ENCODE results near the gene PGAP2. TPM values are rescaled to one million over a fixed set of nuclear protein-coding genes. Genes with fewer than 3 reads are reported as not detected.

PGAP2 gene
- total and polyA plus RNA-seq, 2 of the 4 experiments (the other 2 are of a cell fraction), result 10.6 to 31.3 TPM

GRCh38 chr11:3833449-3833848, 25.1 kb downstream of the PGAP2 start:
- Histone ChIP-seq H3K4me3 (ENCODE audit: insufficient read depth, low read depth, low read length) (no peak overlapping the region), H3K4me2 (ENCODE audit: low read depth, low read length) (no peak overlapping the region), H3K36me3 (ENCODE audit: control insufficient read depth, insufficient read depth, low read length) (peaks cover 8% of the 10 kb centered on the region), H3K23ac (ENCODE audit: low read depth, low read length) (no peak overlapping the region), H3K9me3 (ENCODE audit: control insufficient read depth, insufficient read depth, low read length) (no peaks in the 10 kb centered on the region), H2BK5ac (ENCODE audit: low read depth, low read length, poor library complexity, severe bottlenecking) (no peak overlapping the region), H4K5ac (ENCODE audit: low read depth, low read length) (no peak overlapping the region), H3K9ac (ENCODE audit: low read depth, low read length) (no peak overlapping the region), H4K20me1 (ENCODE audit: insufficient read depth, low read length) (peaks cover 86% of the 10 kb centered on the region), H3K4ac (ENCODE audit: low read depth, low read length) (no peak overlapping the region), H2AK5ac (ENCODE audit: low read depth, low read length) (no peak overlapping the region), H3K9me1 (ENCODE audit: insufficient read depth, low read length) (peaks cover 45% of the 10 kb centered on the region), H3K4me1 (ENCODE audit: control insufficient read depth, insufficient read depth, low read length) (peaks cover 13% of the 10 kb centered on the region), H4K8ac (ENCODE audit: low read depth in 2 of 2, low read length in 2 of 2) (no peak overlapping the region), H2BK120ac (ENCODE audit: low read depth, low read length) (no peak overlapping the region), H3K79me1 (ENCODE audit: low read depth in 1 of 2, low read length in 2 of 2) (peaks cover 56 to 91% of the 10 kb centered on the region in 2 experiments), H3K18ac (ENCODE audit: low read depth, low read length) (no peak overlapping the region), H4K91ac (ENCODE audit: insufficient read depth, low read depth, low read length) (no peak overlapping the region), H2BK20ac (ENCODE audit: low read depth, low read length) (no peak overlapping the region), H2BK15ac (ENCODE audit: low read depth, low read length) (no peak overlapping the region), H2AFZ (replicated peaks; ENCODE audit: low read length, poor library complexity) (no peak overlapping the region), H3K14ac (replicated peaks; ENCODE audit: low read depth, low read length) (no peak overlapping the region), H3K27ac (ENCODE audit: insufficient read depth, low read length) (no peak overlapping the region), H3K56ac (ENCODE audit: extremely low read depth, insufficient read depth, low read length) (no peak overlapping the region), H3K27me3 (ENCODE audit: control insufficient read depth, insufficient read depth, low read length) (no peaks in the 10 kb centered on the region), H2AK9ac (replicated peaks; ENCODE audit: low read depth, low read length, poor library complexity) (no peak overlapping the region)
- DNase-seq (no peak), ATAC-seq (ENCODE audit: low read depth) (no peak)
- dilution Hi-C loops (cut with HindIII; ENCODE audit: low sequenced_read_pairs, unreplicated experiment), result no loop called here
- intact Hi-C loops (cut with micrococcal nuclease), result no loop called here
- ChIA-PET CTCF (no interaction called here), POLR2A (ENCODE audit: unreplicated experiment) (no interaction called here)
- TF ChIP-seq RAD21 (IDR thresholded peaks at IDR 0.05; ENCODE audit: low read length) (no peak), NFE2L2 (IDR thresholded peaks at IDR 0.05; ENCODE audit: low read depth, low read length) (no peak), FOS (IDR thresholded peaks at IDR 0.05; ENCODE audit: low read depth, low read length) (no peak), RCOR1 (IDR thresholded peaks at IDR 0.05; ENCODE audit: insufficient replicate concordance, low read length) (no peak), MXI1 (IDR thresholded peaks at IDR 0.05; ENCODE audit: borderline replicate concordance, low read depth, low read length) (no peak), MAZ (IDR thresholded peaks at IDR 0.05; ENCODE audit: borderline replicate concordance, low read depth, low read length) (no peak), BHLHE40 (IDR thresholded peaks at IDR 0.05; ENCODE audit: low read depth, low read length) (no peak), CEBPB (IDR thresholded peaks at IDR 0.05; ENCODE audit: low read depth, low read length) (no peak), ELK1 (IDR thresholded peaks at IDR 0.05; ENCODE audit: borderline replicate concordance, low read depth, low read length) (no peak), MAFK (IDR thresholded peaks at IDR 0.05; ENCODE audit: low read depth, low read length) (no peak), CHD1 (IDR thresholded peaks at IDR 0.05; ENCODE audit: low read depth, low read length) (no peak), POLR2A (IDR thresholded peaks at IDR 0.05; ENCODE audit: low read depth, low read length) (no peak)
- TF ChIP-seq, protein P1, sequence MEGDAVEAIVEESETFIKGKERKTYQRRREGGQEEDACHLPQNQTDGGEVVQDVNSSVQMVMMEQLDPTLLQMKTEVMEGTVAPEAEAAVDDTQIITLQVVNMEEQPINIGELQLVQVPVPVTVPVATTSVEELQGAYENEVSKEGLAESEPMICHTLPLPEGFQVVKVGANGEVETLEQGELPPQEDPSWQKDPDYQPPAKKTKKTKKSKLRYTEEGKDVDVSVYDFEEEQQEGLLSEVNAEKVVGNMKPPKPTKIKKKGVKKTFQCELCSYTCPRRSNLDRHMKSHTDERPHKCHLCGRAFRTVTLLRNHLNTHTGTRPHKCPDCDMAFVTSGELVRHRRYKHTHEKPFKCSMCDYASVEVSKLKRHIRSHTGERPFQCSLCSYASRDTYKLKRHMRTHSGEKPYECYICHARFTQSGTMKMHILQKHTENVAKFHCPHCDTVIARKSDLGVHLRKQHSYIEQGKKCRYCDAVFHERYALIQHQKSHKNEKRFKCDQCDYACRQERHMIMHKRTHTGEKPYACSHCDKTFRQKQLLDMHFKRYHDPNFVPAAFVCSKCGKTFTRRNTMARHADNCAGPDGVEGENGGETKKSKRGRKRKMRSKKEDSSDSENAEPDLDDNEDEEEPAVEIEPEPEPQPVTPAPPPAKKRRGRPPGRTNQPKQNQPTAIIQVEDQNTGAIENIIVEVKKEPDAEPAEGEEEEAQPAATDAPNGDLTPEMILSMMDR (conservative IDR thresholded peaks at IDR 0.05; ENCODE audit: low read depth, low read length), result no peak
- no CpG with 5 or more reads among the region's 2 CpGs for WGBS, 2 experiments (ENCODE audit: extremely low coverage in 2 of 2, insufficient read length in 1 of 2)
- no TSS peak for BruUV-seq (replicated peaks)
- in situ Hi-C loops (cut with MboI; ENCODE audit: low sequenced_read_pairs), result no loop called here
